Endothelial cell of umbilical vein (primary cell): ENCODE data around the gene RANGAP1. TPM values are rescaled to one million over a fixed set of nuclear protein-coding genes. Genes with fewer than 3 reads are reported as not detected.

Experiments used
- BruUV-seq: library from RNA; stranded (reverse); fragments of 400-500 nt; replicated peaks from 2 replicates; lab custom pipeline; 2021; lab: Mats Ljungman, UMichigan
- CTCF ChIA-PET: fragments of 300-600, 350-600 bp; sonication (Branson Sonifier 250); formaldehyde crosslinking; loops from one replicate; lab custom pipeline; 2021; ENCODE audit warnings: antibody characterized with exemption, inconsistent platforms; lab: Charles Lee
- POLR2A ChIA-PET: fragments of 300-600, 350-600 bp; sonication (Branson Sonifier 250); formaldehyde crosslinking; loops from one replicate; lab custom pipeline; 2021; ENCODE audit warnings: antibody characterized with exemption, inconsistent platforms; lab: Charles Lee
- DNase-seq: peaks from one replicate; pipeline ENCODE4 v3.0.0-alpha.2; 2011; ENCODE audit warnings: low read depth, low spot score
- FAIRE-seq: peaks from 2 replicates; lab custom pipeline; 2011; peaks lifted over from hg19 to GRCh38; lab: Jason Lieb, UNC
- H2AFZ ChIP-seq: 2 replicates; pipeline ENCODE4 v1.6.0; 2012; ENCODE audit warnings: low read depth, low read length, control low read depth, inconsistent platforms
- H3K27ac ChIP-seq: 2 replicates; pipeline ENCODE4 v1.5.1; 2011; ENCODE audit warnings: low read depth, mild to moderate bottlenecking, control low read depth, low read length, moderate library complexity; ENCODE audit not compliant: insufficient read depth
- H3K27me3 ChIP-seq, 2 experiments: 2 replicates each; pipeline versions ENCODE4 v1.6.0 to v1.6.1; 2011; ENCODE audit warnings: low read length in 2 of 2, mixed read lengths in 1 of 2; ENCODE audit not compliant: control insufficient read depth in 2 of 2, insufficient read depth in 2 of 2
- H3K36me3 ChIP-seq, 2 experiments: 2 replicates in 1 of 2; 3 replicates in 1 of 2; pipeline ENCODE4 v1.5.1; 2011; ENCODE audit warnings: low read length in 2 of 2, mild to moderate bottlenecking in 1 of 2, moderate library complexity in 1 of 2; ENCODE audit not compliant: control insufficient read depth in 2 of 2, insufficient read depth in 2 of 2; ENCODE audit errors: extremely low read depth in 1 of 2
- H3K4me1 ChIP-seq: 3 replicates; pipeline ENCODE4 v1.5.1; 2011; ENCODE audit warnings: mild to moderate bottlenecking, low read length; ENCODE audit not compliant: control insufficient read depth, insufficient read depth; ENCODE audit errors: extremely low read depth
- H3K4me2 ChIP-seq: 2 replicates; pipeline ENCODE4 v1.6.1; 2011; ENCODE audit warnings: low read length, control low read depth, mixed read lengths; ENCODE audit not compliant: insufficient read depth
- H3K4me3 ChIP-seq, 3 experiments: fragments of 200-600 bp in 1 of 3; sonication (generic), shearing (Covaris generic) in 1 of 3; replicated peaks in 1 of 3; 2 replicates each; pipeline ENCODE4 v1.5.1; 2011 to 2016; ENCODE audit warnings: control low read depth in 3 of 3, low read length in 3 of 3, mild to moderate bottlenecking in 2 of 3, inconsistent platforms in 1 of 3, low read depth in 1 of 3, moderate library complexity in 1 of 3; ENCODE audit not compliant: insufficient read depth in 1 of 3
- H3K79me2 ChIP-seq: 2 replicates; pipeline ENCODE4 v1.6.0; 2012; ENCODE audit warnings: low read length, inconsistent platforms; ENCODE audit not compliant: control insufficient read depth, insufficient read depth
- H3K9ac ChIP-seq: replicated peaks from 2 replicates; pipeline ENCODE3; 2011; ENCODE audit warnings: low read length, control low read depth; ENCODE audit not compliant: insufficient read depth; ENCODE audit errors: extremely low read depth
- H3K9me1 ChIP-seq: replicated peaks from 3 replicates; pipeline ENCODE4 v1.6.0; 2011; ENCODE audit warnings: mild to moderate bottlenecking, low read length; ENCODE audit not compliant: control insufficient read depth, insufficient read depth; ENCODE audit errors: extremely low read depth
- H3K9me3 ChIP-seq: replicated peaks from 2 replicates; pipeline ENCODE4 v1.5.1; 2012; ENCODE audit warnings: low read length, inconsistent platforms; ENCODE audit not compliant: control insufficient read depth, insufficient read depth
- H4K20me1 ChIP-seq: replicated peaks from 2 replicates; pipeline ENCODE3; 2011; ENCODE audit warnings: mild to moderate bottlenecking, low read length; ENCODE audit not compliant: control insufficient read depth, insufficient read depth; ENCODE audit errors: extremely low read depth
- CTCF ChIP-seq, 2 donors: IDR thresholded peaks; 1 replicate in 1 of 2; 2 replicates in 1 of 2; pipeline ENCODE4 v1.5.1; 2011; ENCODE audit warnings: low read length in 2 of 2, mild to moderate bottlenecking in 2 of 2, moderate library complexity in 2 of 2, control low read depth in 1 of 2, inconsistent platforms in 1 of 2, low read depth in 1 of 2; ENCODE audit not compliant: insufficient read depth in 1 of 2; ENCODE audit errors: extremely low read depth in 1 of 2
- EZH2 ChIP-seq: IDR thresholded peaks from 2 replicates; pipeline ENCODE4 v1.6.1; 2012; ENCODE audit warnings: borderline replicate concordance, low read depth, mild to moderate bottlenecking, moderate library complexity, low read length, inconsistent platforms; ENCODE audit not compliant: severe bottlenecking
- FOS ChIP-seq: IDR thresholded peaks from 2 replicates; pipeline ENCODE4 v1.6.1; 2011; ENCODE audit warnings: mild to moderate bottlenecking, low read length, moderate library complexity, borderline replicate concordance; ENCODE audit not compliant: insufficient read depth
- GATA2 ChIP-seq: IDR thresholded peaks from 2 replicates; pipeline ENCODE4 v1.7.0; 2011; ENCODE audit warnings: low read depth, mild to moderate bottlenecking, moderate library complexity, mixed read lengths, low read length; ENCODE audit not compliant: insufficient read length, insufficient read depth
- JUN ChIP-seq: IDR thresholded peaks from 2 replicates; pipeline ENCODE4 v1.6.1; 2011; ENCODE audit warnings: borderline replicate concordance, low read depth; ENCODE audit not compliant: insufficient read length, insufficient read depth
- MAX ChIP-seq: IDR thresholded peaks from 2 replicates; pipeline ENCODE4 v1.6.1; 2011; ENCODE audit not compliant: insufficient read depth, insufficient read length
- MYC ChIP-seq: IDR thresholded peaks from one replicate; pipeline ENCODE4 v1.6.1; 2011; ENCODE audit warnings: mild to moderate bottlenecking, low read depth, low read length
- POLR2A ChIP-seq: IDR thresholded peaks from 2 replicates; pipeline ENCODE4 v1.6.1; 2012; ENCODE audit warnings: low read depth, mild to moderate bottlenecking, control low read depth, low read length
- POLR2AphosphoS5 ChIP-seq: IDR thresholded peaks from 2 replicates; pipeline ENCODE4 v1.6.1; 2012; ENCODE audit warnings: low read depth, mild to moderate bottlenecking, control low read depth, low read length, moderate library complexity; ENCODE audit not compliant: insufficient read depth
- dilution Hi-C: fragments of 300-500 bp; cut with MboI; formaldehyde crosslinking; loops from one replicate; pipeline ENCODE4 v1.15.0; 2019; ENCODE audit warnings: low sequenced_read_pairs; ENCODE audit not compliant: extremely low pct_ligation_motif_present
- intact Hi-C: fragments of 100-400 bp; cut with micrococcal nuclease; formaldehyde crosslinking; loops from one replicate; pipeline ENCODE4 v1.10.0; 2022
- polyA plus RNA-seq, 4 experiments: library from polyadenylated mRNA; depleted of rRNA in 3 of 4; stranded (reverse) in 3 of 4; unstranded in 1 of 4; fragments of >200 nt; gene quantifications; 2 replicates each; pipeline versions ENCODE4 v1.2.1 to v1.2.3, GENCODE V29; 2011 to 2012; ENCODE audit warnings: missing spikeins in 1 of 4
- total RNA-seq: library from RNA; stranded (reverse); gene quantifications from 2 replicates; pipeline ENCODE4 v1.2.3, GENCODE V29; 2021

RANGAP1 gene
- total and polyA plus RNA-seq, 2 donors (not counting 3 experiments of a cell fraction or from before 2014, with no cell fraction given): 169 to 182 TPM

DNA sequence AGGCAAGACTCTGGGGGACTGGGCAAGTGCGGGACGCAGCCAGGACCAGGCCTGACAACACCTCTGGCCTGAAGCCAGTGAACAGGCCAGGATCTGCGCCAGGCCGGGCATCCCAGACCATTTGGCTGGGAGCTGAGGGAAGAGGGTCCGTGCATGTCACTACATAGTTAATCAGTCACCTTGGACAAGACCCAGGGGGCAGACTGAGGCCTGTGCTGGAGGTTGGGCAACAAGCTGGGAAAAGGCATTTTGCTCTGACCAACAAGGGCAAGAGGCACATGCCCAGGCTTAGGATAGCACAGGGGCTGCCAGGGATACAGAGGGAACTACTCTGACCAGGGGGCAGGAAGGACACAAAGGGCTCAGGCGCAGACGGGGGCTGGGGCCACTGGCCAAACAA, 38.3 kb downstream of the RANGAP1 start:
- intact Hi-C loops (no loop called here), dilution Hi-C loops (no loop called here)
- H3K36me3 ChIP-seq: peaks cover 20 to 66% of the 10 kb centered on the region in 2 experiments
- H4K20me1 ChIP-seq: no peaks in the 10 kb centered on the region
- H3K4me3 ChIP-seq: no peak overlapping the region
- H3K9me3 ChIP-seq: no peaks in the 10 kb centered on the region
- H2AFZ ChIP-seq: no peak overlapping the region
- CTCF ChIA-PET: no interaction called here
- no peak for FAIRE-seq
- no TSS peak for BruUV-seq
- POLR2A ChIA-PET: no interaction called here
- no peaks in the 10 kb centered on the region for H3K27me3 ChIP-seq
- H3K79me2 ChIP-seq: no peaks in the 10 kb centered on the region
- no peak for DNase-seq
- no peak overlapping the region for H3K4me2 ChIP-seq
- no peak overlapping the region for H3K9ac ChIP-seq
- H3K9me1 ChIP-seq: no peaks in the 10 kb centered on the region
- TF ChIP-seq CTCF (IDR thresholded peaks at IDR 0.05; ENCODE audit: extremely low read depth in 1 of 2, insufficient read depth in 1 of 2, low read depth in 1 of 2, low read length in 2 of 2) (no peak), MAX (no peak), POLR2A (no peak), JUN (no peak), GATA2 (no peak), EZH2 (no peak), FOS (no peak), POLR2AphosphoS5 (no peak), MYC (no peak)
- H3K27ac ChIP-seq: no peak overlapping the region
- no peaks in the 10 kb centered on the region for H3K4me1 ChIP-seq
